Urinary bladder (tissue), 4 donors: ENCODE data around the gene CCDC80. TPM values are rescaled to one million over a fixed set of nuclear protein-coding genes. Genes with fewer than 3 reads are reported as not detected.

ENCODE experiments used
- DNase-seq: peaks from one replicate; pipeline ENCODE4 v3.0.0-alpha.2; 2015; ENCODE audit errors: extremely low spot score
- H3K27ac ChIP-seq: one replicate; pipeline ENCODE4 v1.5.1; 2013; ENCODE audit warnings: low read depth, mild to moderate bottlenecking, moderate library complexity
- H3K36me3 ChIP-seq: one replicate; pipeline ENCODE4 v1.6.1; 2013; ENCODE audit warnings: mild to moderate bottlenecking, moderate library complexity; ENCODE audit not compliant: insufficient read depth
- H3K4me1 ChIP-seq: one replicate; pipeline ENCODE4 v1.6.1; 2013; ENCODE audit warnings: mild to moderate bottlenecking, moderate library complexity; ENCODE audit not compliant: insufficient read depth
- H3K4me3 ChIP-seq: one replicate; pipeline ENCODE4 v1.5.1; 2013; ENCODE audit warnings: low read depth, low read length
- WGBS: extraction: QIAGEN DNeasy Blood & Tissue Kit; methylation state at CpG from one replicate; pipeline ENCODE4 v1.1.7; 2013; 5-methylcytosine and 5-hydroxymethylcytosine counted together
- polyA plus RNA-seq: library from polyadenylated mRNA; stranded (reverse); fragments of 200-250 nt; gene quantifications from one replicate; pipeline ENCODE4 v1.2.3, GENCODE V29; 2013
- total RNA-seq: library from RNA; depleted of rRNA; stranded (reverse); fragments of >200 nt; gene quantifications from one replicate; pipeline ENCODE4 v1.2.3, GENCODE V29; 2014
- donor health status: healthy with polysubstance abuse.
- donor health status: healthy.

CCDC80 gene
- total and polyA plus RNA-seq, 2 donors: 62.3 to 128 TPM

- no peak overlapping the region for H3K27ac ChIP-seq
- no peaks in the 10 kb centered on the region for H3K36me3 ChIP-seq
- no peak for DNase-seq
- 78% methylated on average over 1 of the region's 1 CpG for WGBS
- H3K4me3 ChIP-seq: no peak overlapping the region
- no peaks in the 10 kb centered on the region for H3K4me1 ChIP-seq
Observed at GRCh38 chr3:112555535-112556170, 85.3 kb downstream of the CCDC80 start.

- no peaks in the 10 kb centered on the region for H3K4me1 ChIP-seq
- no peak overlapping the region for H3K4me3 ChIP-seq
- H3K36me3 ChIP-seq: peaks cover 2% of the 10 kb centered on the region
- H3K27ac ChIP-seq: no peak overlapping the region
- DNase-seq: no peak
- 27% methylated on average over 1 of the region's 1 CpG for WGBS
Observed at GRCh38 chr3:112550859-112551258, 90.1 kb downstream of the CCDC80 start.

Other genes with a start within 250 kb of the CCDC80 start
- 2.2 TPM for gene BTLA, start 141.7 kb downstream of the CCDC80 start, total RNA-seq
- gene BTLA, start 141.7 kb downstream of the CCDC80 start, polyA plus RNA-seq: 0.25 TPM
- 39.0 TPM for gene ATG3, start 79.2 kb downstream of the CCDC80 start, total RNA-seq
- 53.2 TPM for gene ATG3, start 79.2 kb downstream of the CCDC80 start, polyA plus RNA-seq
- gene SLC35A5, start 79.1 kb downstream of the CCDC80 start, total RNA-seq: 72.9 TPM
- gene SLC35A5, start 79.1 kb downstream of the CCDC80 start, polyA plus RNA-seq: 25.0 TPM
- not detected for gene CD200R1L, start 205.7 kb upstream of the CCDC80 start, total RNA-seq
- not detected for gene CD200R1L, start 205.7 kb upstream of the CCDC80 start, polyA plus RNA-seq